IPS-18c (cell line): ENCODE data around the gene CNPY3.

Experiments
- H3K4me3 ChIP-seq: 2 replicates; pipeline ENCODE4 v1.7.0; 2013; ENCODE audit warnings: low read depth, mild to moderate bottlenecking, low read length, moderate library complexity; ENCODE audit not compliant: insufficient read depth
- H3K9me3 ChIP-seq: one replicate; pipeline ENCODE4 v1.6.1; 2013; ENCODE audit warnings: mild to moderate bottlenecking, low read length, moderate library complexity; ENCODE audit not compliant: control insufficient read depth, insufficient read depth

Gene CNPY3

DNA sequence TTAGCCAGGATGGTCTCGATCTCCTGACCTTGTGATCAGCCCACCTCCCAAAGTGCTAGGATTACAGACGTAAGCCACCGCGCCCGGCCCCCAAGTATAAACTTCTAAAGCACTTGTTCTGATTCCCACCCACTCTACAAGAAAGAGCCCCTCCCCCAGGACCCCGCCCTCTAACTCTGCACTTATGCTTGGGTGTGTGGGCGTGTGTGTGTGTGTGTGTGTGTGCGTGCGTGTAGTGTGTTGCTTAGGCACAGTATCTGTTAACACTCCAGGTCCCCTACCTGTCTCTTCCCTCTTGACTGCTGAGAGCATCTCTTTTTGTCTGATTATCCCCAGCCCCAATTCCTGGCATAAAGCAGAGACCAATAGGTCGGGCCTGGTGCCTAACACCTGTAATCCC, 19.4 kb upstream of the CNPY3 start:
- H3K4me3 ChIP-seq = no peak overlapping the region

DNA sequence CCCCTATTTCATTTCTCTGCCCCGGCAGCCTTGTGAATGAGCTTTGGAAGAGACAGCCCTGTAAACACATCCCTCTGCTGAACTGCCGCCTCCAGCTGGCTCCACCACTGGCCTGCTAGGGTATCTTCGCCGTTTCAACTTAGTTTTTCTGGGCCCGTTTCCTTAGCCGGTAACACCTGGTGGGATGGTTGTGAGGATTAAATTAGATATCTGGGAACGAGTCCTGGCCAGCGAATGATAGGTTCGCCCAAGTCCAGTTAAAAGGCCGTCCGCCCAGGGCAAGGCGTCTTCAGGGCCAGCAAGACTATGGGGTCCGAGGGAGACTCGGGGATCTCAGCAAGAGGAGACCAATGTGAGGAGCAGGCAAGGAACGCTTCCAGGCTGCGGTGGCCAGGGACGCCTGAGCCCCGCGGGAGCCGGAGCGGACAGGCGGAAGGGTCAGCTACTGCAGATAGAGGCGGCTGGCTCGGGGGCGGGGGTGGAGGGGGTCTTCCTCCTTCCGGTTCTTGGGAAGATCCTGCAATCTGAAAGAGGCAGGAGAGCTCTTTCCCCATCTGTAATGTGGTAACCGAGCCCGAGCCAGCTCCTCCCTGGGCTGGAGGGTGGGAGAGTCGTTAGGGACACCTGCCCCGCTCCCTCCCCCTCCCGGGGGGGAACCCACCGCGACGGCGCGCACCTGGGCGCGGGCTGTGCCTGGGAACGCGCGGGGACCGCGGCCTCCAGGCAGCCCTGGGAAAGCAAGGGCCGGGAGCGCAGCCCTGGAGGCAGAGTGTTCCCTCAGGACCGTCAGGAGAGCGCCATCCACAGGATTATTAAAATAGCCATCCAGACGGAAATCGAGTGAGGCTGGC, 17.9 kb upstream of the CNPY3 start:
- H3K4me3 ChIP-seq = peak overlapping the region; percentile 66
- peaks cover 2% of the 10 kb centered on the region for H3K9me3 ChIP-seq

More for the DNA sequence above, 19.4 kb upstream of the CNPY3 start:
- peaks cover 2% of the 10 kb centered on the region for H3K9me3 ChIP-seq

DNA sequence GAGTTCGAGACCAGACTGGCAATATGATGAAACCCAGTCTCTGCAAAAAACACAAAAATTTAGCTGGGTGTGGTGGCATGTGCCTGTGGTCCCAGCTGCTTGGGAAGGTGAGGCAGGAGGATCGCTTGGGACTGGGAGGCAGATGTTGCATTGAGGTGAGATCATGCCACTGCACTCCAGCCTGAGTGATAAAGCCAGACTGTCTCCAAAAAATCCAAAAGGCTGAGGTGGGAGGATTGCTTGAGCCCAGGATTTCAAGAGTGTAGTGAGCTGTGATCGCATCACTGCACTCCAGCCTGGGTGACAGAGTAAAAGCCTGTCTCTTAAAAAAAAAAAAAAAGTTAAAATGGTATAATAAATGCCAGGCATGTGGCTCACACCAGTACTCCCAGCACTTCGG, 14.7 kb upstream of the CNPY3 start:
- H3K4me3 ChIP-seq = no peak overlapping the region
- peaks cover 2% of the 10 kb centered on the region for H3K9me3 ChIP-seq

DNA sequence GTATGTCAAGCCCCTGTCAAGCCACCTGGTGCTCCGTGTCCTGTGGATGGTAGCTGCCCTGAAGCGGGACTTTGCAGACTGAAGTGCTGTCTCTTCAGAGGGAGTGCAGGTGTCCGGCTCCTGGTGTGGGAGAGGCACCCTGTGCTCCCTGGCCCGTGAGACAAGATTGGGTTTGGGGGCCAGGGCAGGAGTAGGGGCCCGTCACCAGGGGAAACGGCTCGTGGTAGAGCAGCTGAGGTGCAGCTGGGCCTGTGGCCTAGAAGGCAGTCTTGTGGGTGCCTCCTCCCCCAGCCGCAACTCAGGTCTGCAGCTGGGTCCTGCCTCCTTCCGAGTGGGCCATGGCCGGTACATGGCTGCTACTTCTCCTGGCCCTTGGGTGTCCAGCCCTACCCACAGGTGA, 13.5 kb upstream of the CNPY3 start, which contains the start of gene PTCRA:
PTCRA (plus strand) TSS at position 322 of the 400 bp plus-strand sequence; CDS start at position 339, 17 bp downstream.
- Histone ChIP-seq H3K9me3 (peaks cover 2% of the 10 kb centered on the region), H3K4me3 (no peak within 1 kb of the TSS)

DNA sequence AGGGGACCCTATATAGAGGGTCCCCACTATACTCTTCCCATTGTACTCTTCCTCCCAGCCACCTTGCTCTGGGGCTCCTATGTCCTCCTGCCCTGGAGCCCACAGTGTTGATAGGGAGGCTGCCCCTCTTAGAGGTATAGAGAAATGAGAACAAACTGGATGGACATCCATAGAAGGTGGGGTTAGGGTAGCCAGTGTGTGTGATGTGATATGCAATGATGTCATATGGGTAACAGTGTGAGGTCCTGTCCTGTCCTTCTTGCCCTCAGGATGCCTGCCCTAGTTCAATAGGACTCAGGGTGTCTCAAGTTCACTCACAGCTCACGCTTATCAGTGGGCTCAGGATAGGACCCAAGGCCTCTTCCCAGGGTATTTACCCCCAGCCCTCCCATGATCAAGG, 13.0 kb upstream of the CNPY3 start:
- H3K4me3 ChIP-seq = no peak overlapping the region
- no peaks in the 10 kb centered on the region for H3K9me3 ChIP-seq

DNA sequence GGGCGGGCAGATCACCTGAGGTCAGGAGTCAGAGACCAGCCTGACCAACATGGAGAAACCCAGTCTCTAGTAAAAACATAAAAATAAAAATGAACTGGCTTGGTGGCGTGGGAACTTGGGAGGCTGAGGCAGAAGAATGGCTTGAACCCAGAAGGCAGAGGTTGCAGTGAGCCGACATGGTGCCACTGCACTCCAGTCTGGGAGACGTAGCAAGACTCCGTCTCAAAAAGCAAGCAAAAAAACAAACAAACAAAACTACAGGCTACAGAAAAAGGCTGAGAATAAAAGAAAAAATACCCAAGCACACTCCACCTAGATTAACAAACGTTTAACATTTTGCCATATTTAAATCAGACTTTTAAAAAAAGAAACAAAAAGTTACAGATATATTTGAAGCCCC, 7.5 kb upstream of the CNPY3 start:
- no peak overlapping the region for H3K4me3 ChIP-seq
- no peaks in the 10 kb centered on the region for H3K9me3 ChIP-seq

DNA sequence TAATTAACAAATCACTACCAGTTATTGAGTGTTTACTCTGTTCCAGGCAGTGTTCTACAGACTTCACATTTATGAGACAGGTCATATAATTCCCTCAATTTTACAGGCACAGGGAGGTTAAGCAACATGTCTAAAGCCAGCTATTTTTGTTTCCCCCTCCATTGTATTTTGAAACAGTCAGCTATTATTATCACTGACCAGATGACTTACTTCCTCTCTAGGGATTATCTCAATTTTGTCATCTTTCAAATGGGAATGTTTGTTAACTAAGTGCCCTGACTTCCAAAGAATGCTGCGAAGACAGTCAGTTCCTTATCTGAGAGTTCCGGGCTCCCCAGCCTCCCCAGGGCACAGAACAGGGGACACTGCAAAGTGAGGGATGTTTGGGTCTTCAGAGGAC, 5.6 kb upstream of the CNPY3 start:
- Histone ChIP-seq H3K9me3 (no peaks in the 10 kb centered on the region), H3K4me3 (no peak overlapping the region)

DNA sequence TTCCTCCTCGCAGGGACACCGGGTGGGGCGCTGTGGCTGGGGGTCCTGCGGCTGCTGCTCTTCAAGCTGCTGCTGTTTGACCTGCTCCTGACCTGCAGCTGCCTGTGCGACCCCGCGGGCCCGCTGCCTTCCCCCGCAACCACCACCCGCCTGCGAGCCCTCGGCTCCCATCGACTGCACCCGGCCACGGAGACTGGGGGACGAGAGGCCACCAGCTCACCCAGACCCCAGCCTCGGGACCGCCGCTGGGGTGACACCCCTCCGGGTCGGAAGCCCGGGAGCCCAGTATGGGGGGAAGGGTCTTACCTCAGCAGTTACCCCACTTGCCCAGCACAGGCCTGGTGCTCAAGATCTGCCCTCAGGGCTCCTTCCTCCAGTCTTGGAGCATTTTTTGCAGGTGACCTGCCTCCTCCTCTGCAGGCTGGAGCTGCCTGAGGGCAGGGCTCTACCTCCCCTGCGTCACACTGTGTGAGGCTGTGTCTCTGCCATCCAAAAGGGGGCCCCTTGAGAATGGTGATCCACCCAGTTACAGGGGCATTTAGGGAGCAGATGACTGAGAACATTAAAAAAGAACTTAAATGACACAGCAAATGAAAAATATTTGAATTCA, 3.9 kb upstream of the CNPY3 start:
- H3K9me3 ChIP-seq = no peaks in the 10 kb centered on the region
- no peak overlapping the region; the same call in 1 of the 2 replicates for H3K4me3 ChIP-seq

DNA sequence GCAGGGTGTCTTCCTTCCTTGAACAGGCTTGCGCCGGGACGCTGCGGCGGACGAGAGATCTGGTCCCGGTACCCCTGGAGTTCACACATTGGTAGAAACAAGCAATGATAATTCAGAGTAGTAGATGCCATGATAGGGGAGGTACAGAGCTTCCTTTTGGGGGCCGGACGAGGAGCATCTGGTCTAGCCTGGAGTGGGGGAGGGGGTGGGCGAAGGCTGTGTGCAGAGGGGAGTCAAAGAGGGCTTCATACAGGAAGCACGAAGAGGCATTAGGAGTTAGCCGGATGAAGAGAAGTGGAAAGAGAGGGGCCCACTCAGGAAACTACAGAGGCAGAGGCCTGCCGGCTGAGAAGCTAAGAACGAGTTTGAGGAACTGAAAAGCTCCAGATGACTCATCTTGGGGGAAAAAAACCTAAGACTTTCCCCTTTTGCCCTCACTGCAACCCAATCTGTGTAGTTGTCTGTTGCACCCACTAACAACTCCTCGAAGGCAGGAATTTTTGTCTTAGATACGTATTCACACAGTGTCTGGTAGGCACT, 611 bp downstream of the CNPY3 start:
- Histone ChIP-seq H3K9me3 (no peaks in the 10 kb centered on the region), H3K4me3 (peak overlapping the region; percentile 90)

DNA sequence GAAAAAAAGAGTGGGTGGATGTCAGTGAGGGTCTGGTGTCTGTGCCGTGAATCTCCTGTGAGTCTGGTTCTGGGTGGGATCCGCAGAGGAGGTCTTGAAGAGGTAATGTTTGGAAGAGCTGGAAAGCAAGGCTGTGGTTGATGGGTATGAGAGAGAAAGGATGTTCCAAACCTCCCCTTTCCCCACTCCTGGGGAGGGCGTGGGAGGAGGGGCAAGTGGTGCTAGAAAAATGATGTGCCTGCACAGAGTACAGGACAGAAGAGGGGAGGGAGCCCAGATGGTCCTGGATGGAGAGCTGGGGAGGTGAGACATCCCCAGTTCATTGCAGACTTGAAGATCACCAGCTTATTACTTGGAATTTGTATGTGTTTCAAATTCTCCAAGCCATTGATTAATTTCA, 3.1 kb downstream of the CNPY3 start:
- Histone ChIP-seq H3K4me3 (no peak overlapping the region), H3K9me3 (no peaks in the 10 kb centered on the region)

DNA sequence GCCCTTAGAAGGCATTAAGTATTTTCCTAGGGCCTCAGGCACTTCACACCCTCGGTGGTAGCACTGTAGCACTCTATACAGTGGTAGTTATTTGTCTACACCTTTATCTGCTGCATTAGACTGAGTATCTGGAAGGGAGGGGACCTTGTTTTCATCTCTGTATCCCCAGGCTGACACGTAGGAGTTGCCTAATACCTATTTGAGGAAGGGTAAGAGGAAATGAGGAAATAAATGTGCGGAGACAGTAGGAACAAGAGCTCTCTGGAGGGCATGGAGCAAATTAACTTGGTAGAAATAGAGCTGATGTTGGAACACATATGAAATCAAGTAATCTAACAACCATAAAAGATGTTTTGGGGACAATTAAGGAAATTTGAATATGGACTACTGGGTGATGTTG, 3.9 kb downstream of the CNPY3 start:
- no peaks in the 10 kb centered on the region for H3K9me3 ChIP-seq
- H3K4me3 ChIP-seq = no peak overlapping the region

DNA sequence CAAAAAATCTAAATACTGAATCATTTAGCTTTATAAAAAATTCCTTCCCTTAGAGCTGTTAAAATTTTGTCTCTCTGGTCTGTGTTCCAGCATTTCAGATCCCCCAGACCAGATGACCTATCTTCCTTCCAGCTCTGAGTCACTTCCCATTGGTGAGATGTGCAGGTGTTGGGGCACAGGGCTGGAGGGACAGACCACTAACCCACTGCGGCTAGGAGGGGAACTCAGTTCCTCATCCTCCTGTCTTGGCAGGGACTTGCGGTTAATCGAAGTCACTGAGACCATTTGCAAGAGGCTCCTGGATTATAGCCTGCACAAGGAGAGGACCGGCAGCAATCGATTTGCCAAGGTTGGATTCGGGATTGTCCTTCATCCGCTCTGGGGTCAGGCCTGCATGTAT, 6.0 kb downstream of the CNPY3 start:
- H3K9me3 ChIP-seq = no peaks in the 10 kb centered on the region
- no peak overlapping the region for H3K4me3 ChIP-seq

DNA sequence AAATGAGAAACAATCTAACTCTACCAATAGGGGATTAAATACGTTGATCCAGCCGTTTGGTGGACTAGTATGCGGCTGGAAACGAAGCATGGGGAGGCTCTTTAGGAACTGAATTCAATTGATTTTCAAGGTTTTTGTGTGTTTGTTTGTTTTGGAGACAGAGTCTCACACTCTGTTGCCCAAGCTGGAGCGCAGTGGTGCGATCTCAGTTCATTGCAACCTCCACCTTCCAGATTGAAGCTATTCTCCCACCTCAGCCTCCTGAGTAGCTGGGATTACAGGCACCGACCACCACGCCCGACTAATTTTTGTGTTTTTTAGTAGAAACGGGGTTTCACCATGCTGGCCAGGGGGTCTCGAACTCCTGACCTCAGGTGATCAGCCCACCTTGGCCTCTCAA, 7.1 kb downstream of the CNPY3 start:
- Histone ChIP-seq H3K4me3 (no peak overlapping the region), H3K9me3 (no peaks in the 10 kb centered on the region)

DNA sequence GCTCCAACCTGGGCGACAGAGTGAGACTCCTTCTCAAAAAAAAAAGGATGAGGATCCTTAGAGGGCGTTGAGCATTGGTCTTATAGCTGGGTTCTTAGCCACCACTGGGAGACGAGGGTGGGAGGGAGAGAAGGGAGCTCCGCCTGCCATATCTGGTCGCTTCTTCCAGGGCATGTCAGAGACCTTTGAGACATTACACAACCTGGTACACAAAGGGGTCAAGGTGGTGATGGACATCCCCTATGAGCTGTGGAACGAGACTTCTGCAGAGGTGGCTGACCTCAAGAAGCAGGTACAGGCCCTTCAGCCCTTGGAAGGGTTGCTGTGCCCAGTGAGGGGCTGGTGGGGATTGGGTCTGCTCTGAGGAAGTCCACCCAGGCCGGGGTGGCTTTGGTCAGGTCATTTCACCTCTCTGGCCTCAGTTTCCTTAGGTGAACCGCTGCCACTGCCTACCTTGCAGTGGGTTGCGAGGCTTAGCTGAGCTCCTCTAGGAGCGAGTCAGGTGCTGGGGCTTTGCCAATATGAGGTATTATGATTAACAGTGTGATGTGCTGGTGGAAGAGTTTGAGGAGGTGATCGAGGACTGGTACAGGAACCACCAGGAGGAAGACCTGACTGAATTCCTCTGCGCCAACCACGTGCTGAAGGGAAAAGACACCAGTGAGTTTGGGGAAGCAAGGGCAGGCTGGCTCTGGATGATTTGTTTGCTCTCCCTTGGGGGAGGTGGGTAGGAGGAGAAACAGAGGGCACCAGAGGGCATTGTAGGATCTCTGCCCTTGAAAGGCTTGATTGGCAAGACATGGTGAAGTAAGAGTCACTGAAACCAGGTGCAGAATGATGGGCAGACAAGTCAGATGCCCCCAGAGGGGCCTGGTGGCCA, 8.5 kb downstream of the CNPY3 start:
- Histone ChIP-seq H3K4me3 (no peak overlapping the region), H3K9me3 (no peaks in the 10 kb centered on the region)

DNA sequence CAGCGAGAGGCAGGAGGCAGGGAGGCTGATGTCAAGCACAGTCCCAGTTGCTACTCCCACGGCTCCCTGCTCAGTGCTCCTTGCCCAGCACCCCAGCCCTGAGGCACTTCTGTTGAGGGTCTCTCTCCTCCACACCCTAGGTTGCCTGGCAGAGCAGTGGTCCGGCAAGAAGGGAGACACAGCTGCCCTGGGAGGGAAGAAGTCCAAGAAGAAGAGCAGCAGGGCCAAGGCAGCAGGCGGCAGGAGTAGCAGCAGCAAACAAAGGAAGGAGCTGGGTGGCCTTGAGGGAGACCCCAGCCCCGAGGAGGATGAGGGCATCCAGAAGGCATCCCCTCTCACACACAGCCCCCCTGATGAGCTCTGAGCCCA, 9.1 kb downstream of the CNPY3 start:
- H3K9me3 ChIP-seq = no peaks in the 10 kb centered on the region

DNA sequence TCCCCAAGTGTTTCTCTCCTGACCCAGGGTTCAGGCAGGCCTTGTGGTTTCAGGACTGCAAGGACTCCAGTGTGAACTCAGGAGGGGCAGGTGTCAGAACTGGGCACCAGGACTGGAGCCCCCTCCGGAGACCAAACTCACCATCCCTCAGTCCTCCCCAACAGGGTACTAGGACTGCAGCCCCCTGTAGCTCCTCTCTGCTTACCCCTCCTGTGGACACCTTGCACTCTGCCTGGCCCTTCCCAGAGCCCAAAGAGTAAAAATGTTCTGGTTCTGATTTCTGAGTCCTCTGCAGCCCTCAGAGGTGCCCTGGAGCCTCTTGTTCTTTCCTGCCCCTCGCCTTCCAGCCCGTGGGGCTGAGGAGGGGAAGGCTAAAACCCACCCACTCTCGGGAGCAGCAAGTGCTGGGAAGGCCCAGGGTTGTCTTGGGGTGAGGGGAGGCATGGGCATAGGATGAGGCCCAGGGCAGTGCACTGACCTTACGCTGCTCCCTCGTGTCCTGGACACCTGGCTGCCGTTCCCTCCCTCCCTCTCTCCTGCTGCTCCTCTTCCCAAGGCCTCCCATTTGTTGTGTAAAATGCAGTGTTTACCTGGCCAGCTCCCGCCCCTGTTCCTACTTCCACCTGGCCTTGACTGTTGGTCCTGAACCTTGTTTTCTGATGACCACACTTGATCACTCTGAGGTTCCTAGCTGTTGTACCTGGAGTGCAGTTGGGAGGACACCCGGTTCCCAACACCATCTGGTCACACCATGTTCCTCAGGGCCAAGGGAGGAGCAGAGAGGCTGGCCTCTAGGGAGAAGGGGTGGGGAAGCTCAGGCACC, 9.9 kb downstream of the CNPY3 start:
- Histone ChIP-seq H3K4me3 (no peak overlapping the region), H3K9me3 (no peaks in the 10 kb centered on the region)

More for the DNA sequence above, 9.1 kb downstream of the CNPY3 start:
- H3K4me3 ChIP-seq = no peak overlapping the region

DNA sequence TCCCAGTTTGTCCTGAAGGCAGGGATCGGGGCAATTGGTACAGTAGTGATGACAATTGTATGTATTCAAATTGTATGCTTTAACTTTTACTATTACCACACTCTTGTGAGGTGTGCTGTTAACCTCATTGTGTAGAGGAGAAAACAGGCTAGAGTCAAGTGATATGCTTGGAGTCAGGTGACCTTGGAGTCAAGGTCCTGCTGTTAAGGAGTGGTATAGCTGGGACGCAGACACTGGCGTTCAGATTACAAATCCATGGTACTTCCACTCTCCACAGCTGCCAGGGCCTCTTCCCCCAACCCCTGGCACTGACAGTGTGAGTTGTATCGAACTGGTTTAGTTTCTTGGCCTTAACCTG, 10.5 kb downstream of the CNPY3 start:
- no peaks in the 10 kb centered on the region for H3K9me3 ChIP-seq
- no peak overlapping the region for H3K4me3 ChIP-seq
